SK-N-SH (cell line): Measurements from ENCODE around the gene TRIM44. TPM values are rescaled to one million over a fixed set of nuclear protein-coding genes. Genes with fewer than 3 reads are reported as not detected.

ENCODE experiments used
- CTCF ChIA-PET: fragments of 300-600, 350-600 bp; formaldehyde crosslinking; extraction: SDS; loops from one replicate; lab custom pipeline; 2021; lab: Yijun Ruan, JAX
- POLR2A ChIA-PET: fragments of 350-600 bp; sonication (Branson Sonifier 250); formaldehyde crosslinking; extraction: SDS; loops from one replicate; lab custom pipeline; 2020; ENCODE audit warnings: antibody characterized with exemption, inconsistent platforms; lab: Yijun Ruan, JAX
- DNase-seq: peaks from one replicate; pipeline ENCODE4 v3.0.0; 2012
- H2AFZ ChIP-seq: fragments of 200-600 bp; sonication (generic); 2 replicates; pipeline ENCODE4 v1.8.1; 2016; ENCODE audit warnings: antibody characterized with exemption, mild to moderate bottlenecking, low read depth
- H3F3A ChIP-seq: fragments of 200-600 bp; sonication (generic); replicated peaks from 2 replicates; pipeline ENCODE3; 2016; ENCODE audit warnings: antibody characterized with exemption, mild to moderate bottlenecking; ENCODE audit not compliant: insufficient read depth
- H3K27ac ChIP-seq, 2 experiments: fragments of 200-500 bp in 1 of 2; fragments of 200-600 bp in 1 of 2; sonication (Bioruptor generic) in 1 of 2; sonication (generic), shearing (Covaris generic) in 1 of 2; 2 replicates each; pipeline versions ENCODE4 v1.5.1 to v1.6.1; 2014 to 2016; ENCODE audit warnings: low read depth in 2 of 2, inconsistent platforms in 1 of 2, low read length in 1 of 2, mild to moderate bottlenecking in 1 of 2, mixed read lengths in 1 of 2
- H3K27me3 ChIP-seq: fragments of 200-600 bp; sonication (generic), shearing (Covaris generic); 2 replicates; pipeline ENCODE4 v1.6.1; 2016; ENCODE audit warnings: mixed run types; ENCODE audit not compliant: insufficient read depth
- H3K36me3 ChIP-seq, 2 experiments: fragments of 200-500 bp in 1 of 2; fragments of 200-600 bp in 1 of 2; sonication (Bioruptor generic) in 1 of 2; sonication (generic) in 1 of 2; replicated peaks in 1 of 2; 2 replicates each; pipeline versions ENCODE3 to v1.5.1; 2014 to 2016; ENCODE audit warnings: low read length in 1 of 2, mild to moderate bottlenecking in 1 of 2; ENCODE audit not compliant: insufficient read depth in 2 of 2, control insufficient read depth in 1 of 2
- H3K4me1 ChIP-seq, 2 experiments: fragments of 200-500 bp in 1 of 2; fragments of 200-600 bp in 1 of 2; sonication (Bioruptor generic) in 1 of 2; sonication (generic), shearing (Covaris generic) in 1 of 2; 2 replicates each; pipeline versions ENCODE4 v1.5.1 to v1.6.1; 2014 to 2016; ENCODE audit warnings: low read depth in 1 of 2, low read length in 1 of 2, mixed run types in 1 of 2; ENCODE audit not compliant: insufficient read depth in 2 of 2, control insufficient read depth in 1 of 2
- H3K4me2 ChIP-seq: fragments of 200-600 bp; sonication (generic), shearing (Covaris generic); 2 replicates; pipeline ENCODE4 v1.6.1; 2017; ENCODE audit warnings: mixed run types
- H3K4me3 ChIP-seq, 2 experiments: fragments of 200-500 bp in 1 of 2; fragments of 200-600 bp in 1 of 2; sonication (Bioruptor generic) in 1 of 2; sonication (generic), shearing (Covaris generic) in 1 of 2; 2 replicates each; pipeline versions ENCODE4 v1.5.1 to v1.8.1; 2014 to 2016; ENCODE audit warnings: low read depth in 2 of 2, inconsistent platforms in 1 of 2, low read length in 1 of 2, mild to moderate bottlenecking in 1 of 2, mixed read lengths in 1 of 2, moderate library complexity in 1 of 2
- H3K79me2 ChIP-seq: fragments of 200-600 bp; sonication (generic); 2 replicates; pipeline ENCODE4 v1.8.1; 2017; ENCODE audit warnings: mild to moderate bottlenecking; ENCODE audit not compliant: insufficient read depth
- H3K9ac ChIP-seq: fragments of 200-600 bp; sonication (generic); 2 replicates; pipeline ENCODE4 v1.6.1; 2017; ENCODE audit warnings: mixed run types
- H3K9me2 ChIP-seq: fragments of 200-600 bp; sonication (generic); 2 replicates; pipeline ENCODE4 v1.6.1; 2017; ENCODE audit warnings: mixed run types
- H3K9me3 ChIP-seq: fragments of 200-600 bp; sonication (generic); 2 replicates; pipeline ENCODE4 v1.6.1; 2017; ENCODE audit warnings: mixed run types, mild to moderate bottlenecking, moderate library complexity
- H4K20me1 ChIP-seq: fragments of 200-600 bp; sonication (generic); 2 replicates; pipeline ENCODE4 v1.6.1; 2017; ENCODE audit warnings: mild to moderate bottlenecking, mixed run types; ENCODE audit not compliant: insufficient read depth
- ELF1 ChIP-seq: IDR thresholded peaks from 2 replicates; pipeline ENCODE4 v1.4.0; 2012
- FOSL2 ChIP-seq: IDR thresholded peaks from 2 replicates; pipeline ENCODE4 v1.4.0; 2012; ENCODE audit warnings: low read depth, mild to moderate bottlenecking, moderate library complexity, borderline replicate concordance
- FOXJ3 ChIP-seq: sonication (generic); formaldehyde crosslinking; IDR thresholded peaks from 2 replicates; pipeline ENCODE4 v1.5.1; 2020; ENCODE audit warnings: mild to moderate bottlenecking, missing genetic modification reagents
- NFIC ChIP-seq: IDR thresholded peaks from 2 replicates; pipeline ENCODE4 v1.4.0; 2012; ENCODE audit warnings: borderline replicate concordance
- RAD21 ChIP-seq: IDR thresholded peaks from 2 replicates; pipeline ENCODE4 v1.6.1; 2012; ENCODE audit warnings: mild to moderate bottlenecking, low read length
- RFX5 ChIP-seq: IDR thresholded peaks from 2 replicates; pipeline ENCODE4 v1.6.1; 2012; ENCODE audit warnings: mild to moderate bottlenecking, improper control_type of control experiment, low read length
- RXRA ChIP-seq: IDR thresholded peaks from 2 replicates; pipeline ENCODE4 v1.4.0; 2012; ENCODE audit warnings: low read depth, mild to moderate bottlenecking, borderline replicate concordance
- SIN3A ChIP-seq: IDR thresholded peaks from 2 replicates; pipeline ENCODE4 v1.6.1; 2012; ENCODE audit warnings: low read depth, mild to moderate bottlenecking, low read length, moderate library complexity, borderline replicate concordance
- TCF12 ChIP-seq: IDR thresholded peaks from 2 replicates; pipeline ENCODE4 v1.4.0; 2012
- USF1 ChIP-seq: IDR thresholded peaks from 2 replicates; pipeline ENCODE4 v1.4.0; 2012; ENCODE audit warnings: low read depth, borderline replicate concordance
- USF2 ChIP-seq: fragments of 150-350 bp; IDR thresholded peaks from 2 replicates; pipeline ENCODE4 v1.6.1; 2017; ENCODE audit warnings: antibody characterized with exemption, low read length, low read depth, borderline replicate concordance
- YY1 ChIP-seq: IDR thresholded peaks from 2 replicates; pipeline ENCODE4 v1.4.0; 2012; ENCODE audit warnings: low read depth, mild to moderate bottlenecking
- WGBS: methylation state at CpG from one replicate; pipeline ENCODE4 v1.1.6; 2017; ENCODE audit warnings: low lambda C conversion rate; 5-methylcytosine and 5-hydroxymethylcytosine counted together
- polyA plus RNA-seq, 3 experiments: library from polyadenylated mRNA; depleted of rRNA; stranded (reverse); fragments of >200 nt; gene quantifications; 2 replicates each; pipeline ENCODE4 v1.2.3, GENCODE V29; 2012
- TF ChIP-seq, protein P1 (sequence below): fragments of 200-600 bp; sonication (generic); IDR thresholded peaks from 2 replicates; pipeline ENCODE4 v1.6.1; 2017; ENCODE audit warnings: antibody characterized with exemption, mild to moderate bottlenecking, moderate library complexity

Gene TRIM44
- polyA plus RNA-seq, 1 of the 3 experiments (the other 2 are of a cell fraction) = 34.1 TPM

DNA sequence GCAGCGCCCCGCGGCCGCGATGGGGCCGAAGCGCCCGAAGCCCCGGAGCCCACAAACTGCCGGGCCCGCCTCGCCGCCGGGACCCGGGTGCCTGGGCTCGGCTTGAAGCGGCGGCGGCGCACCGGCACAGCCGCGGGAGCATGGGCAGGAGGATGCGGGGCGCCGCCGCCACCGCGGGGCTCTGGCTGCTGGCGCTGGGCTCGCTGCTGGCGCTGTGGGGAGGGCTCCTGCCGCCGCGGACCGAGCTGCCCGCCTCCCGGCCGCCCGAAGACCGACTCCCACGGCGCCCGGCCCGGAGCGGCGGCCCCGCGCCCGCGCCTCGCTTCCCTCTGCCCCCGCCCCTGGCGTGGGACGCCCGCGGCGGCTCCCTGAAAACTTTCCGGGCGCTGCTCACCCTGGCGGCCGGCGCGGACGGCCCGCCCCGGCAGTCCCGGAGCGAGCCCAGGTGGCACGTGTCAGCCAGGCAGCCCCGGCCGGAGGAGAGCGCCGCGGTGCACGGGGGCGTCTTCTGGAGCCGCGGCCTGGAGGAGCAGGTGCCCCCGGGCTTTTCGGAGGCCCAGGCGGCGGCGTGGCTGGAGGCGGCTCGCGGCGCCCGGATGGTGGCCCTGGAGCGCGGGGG lies 44.0 kb upstream of the TRIM44 start:
- 0% methylated on average over 14 of the region's 91 CpGs for WGBS
- H3K27me3 ChIP-seq = no peaks in the 10 kb centered on the region
- peaks cover 2 to 8% of the 10 kb centered on the region in 2 experiments for H3K36me3 ChIP-seq
- peak; percentile 78 for DNase-seq
- H3K4me2 ChIP-seq = peak overlapping the region; percentile 90
- H3K79me2 ChIP-seq = peaks cover 40% of the 10 kb centered on the region
- TF ChIP-seq RXRA (no peak), SIN3A (no peak), NFIC (no peak), YY1 (no peak), RAD21 (no peak), USF1 (no peak), USF2 (no peak), TCF12 (no peak), FOXJ3 (CRISPR knock-in tag) (no peak), FOSL2 (no peak), RFX5 (no peak), ELF1 (no peak)
- TF ChIP-seq, protein P1, sequence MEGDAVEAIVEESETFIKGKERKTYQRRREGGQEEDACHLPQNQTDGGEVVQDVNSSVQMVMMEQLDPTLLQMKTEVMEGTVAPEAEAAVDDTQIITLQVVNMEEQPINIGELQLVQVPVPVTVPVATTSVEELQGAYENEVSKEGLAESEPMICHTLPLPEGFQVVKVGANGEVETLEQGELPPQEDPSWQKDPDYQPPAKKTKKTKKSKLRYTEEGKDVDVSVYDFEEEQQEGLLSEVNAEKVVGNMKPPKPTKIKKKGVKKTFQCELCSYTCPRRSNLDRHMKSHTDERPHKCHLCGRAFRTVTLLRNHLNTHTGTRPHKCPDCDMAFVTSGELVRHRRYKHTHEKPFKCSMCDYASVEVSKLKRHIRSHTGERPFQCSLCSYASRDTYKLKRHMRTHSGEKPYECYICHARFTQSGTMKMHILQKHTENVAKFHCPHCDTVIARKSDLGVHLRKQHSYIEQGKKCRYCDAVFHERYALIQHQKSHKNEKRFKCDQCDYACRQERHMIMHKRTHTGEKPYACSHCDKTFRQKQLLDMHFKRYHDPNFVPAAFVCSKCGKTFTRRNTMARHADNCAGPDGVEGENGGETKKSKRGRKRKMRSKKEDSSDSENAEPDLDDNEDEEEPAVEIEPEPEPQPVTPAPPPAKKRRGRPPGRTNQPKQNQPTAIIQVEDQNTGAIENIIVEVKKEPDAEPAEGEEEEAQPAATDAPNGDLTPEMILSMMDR = no peak
- TF ChIP-seq, all 33 proteins: peak for 0
- H3K9ac ChIP-seq = peak overlapping the region; percentile 81
- peaks cover 27 to 59% of the 10 kb centered on the region in 2 experiments for H3K4me1 ChIP-seq
- H3K27ac ChIP-seq = peak overlapping the region; percentile 55 to 94
- peak overlapping the region; percentile 71 for H3K4me3 ChIP-seq
- CTCF ChIA-PET = interaction anchor here (0.6 to 3.8 kb wide), 16 partner anchors 8 to 652 kb away, joined by 3 to 34 read pairs (median 4); no protein-coding TSS in a partner anchor
- no peaks in the 10 kb centered on the region for H3K9me2 ChIP-seq
- POLR2A ChIA-PET = no interaction called here
- no peaks in the 10 kb centered on the region for H4K20me1 ChIP-seq
- no peak overlapping the region for H2AFZ ChIP-seq
- H3F3A ChIP-seq = peaks cover 44% of the 10 kb centered on the region
- H3K9me3 ChIP-seq = no peaks in the 10 kb centered on the region
